ENCODE data around the gene C14orf132.
"Not testable (repeated sequence)": the region's sequence is repeated elsewhere in the genome, so short reads cannot be mapped to it uniquely, and the experiment has no call there.

Gene C14orf132

GRCh38 chr14:96038920-96039632, at the start of gene C14orf132:
Gene C14orf132 (plus strand): TSS chr14:96039362. CDS start chr14:96039501, 139 bp downstream.
- no peak for DNase-seq

GRCh38 chr14:95993768-95994592, 45.2 kb upstream of the C14orf132 start:
- peak; percentile 42 to 50 for DNase-seq

- no peak for DNase-seq
These were observed 44.6 kb upstream of the C14orf132 start for GRCh38 chr14:95994593-95994928.

GRCh38 chr14:95998656-95999055, 40.5 kb upstream of the C14orf132 start:
- DNase-seq, result no peak

GRCh38 chr14:96001866-96002497, 37.2 kb upstream of the C14orf132 start:
- no peak for DNase-seq

GRCh38 chr14:96002498-96002884, 36.7 kb upstream of the C14orf132 start:
- no peak for DNase-seq

- no peak for DNase-seq
These were observed 28.0 kb upstream of the C14orf132 start for GRCh38 chr14:96011131-96011530.

GRCh38 chr14:96011607-96012006, 27.6 kb upstream of the C14orf132 start:
- no peak for DNase-seq

- DNase-seq, result not testable (repeated sequence)
These were observed 26.4 kb upstream of the C14orf132 start for GRCh38 chr14:96012757-96013156.

- DNase-seq, result no peak
These were observed 25.0 kb upstream of the C14orf132 start for GRCh38 chr14:96014176-96014575.

- DNase-seq, result no peak
These were observed 22.5 kb upstream of the C14orf132 start for GRCh38 chr14:96016501-96017160.

GRCh38 chr14:96017882-96018281, 21.3 kb upstream of the C14orf132 start:
- DNase-seq, result no peak

GRCh38 chr14:96027431-96028355, 11.5 kb upstream of the C14orf132 start:
- DNase-seq, result no peak

GRCh38 chr14:96029089-96029645, 10.0 kb upstream of the C14orf132 start:
- DNase-seq, result no peak

GRCh38 chr14:96030108-96030760, 8.9 kb upstream of the C14orf132 start:
- no peak for DNase-seq

- DNase-seq, result no peak
These were observed 7.5 kb upstream of the C14orf132 start for GRCh38 chr14:96031691-96032090.

GRCh38 chr14:96035456-96035855, 3.7 kb upstream of the C14orf132 start:
- DNase-seq, result no peak

- DNase-seq, result no peak
These were observed 1.1 kb upstream of the C14orf132 start for GRCh38 chr14:96037891-96038557.

- DNase-seq, result no peak
These were observed 623 bp upstream of the C14orf132 start for GRCh38 chr14:96038558-96038919.

- no peak for DNase-seq
These were observed 610 bp downstream of the C14orf132 start for GRCh38 chr14:96039633-96040311.
